Skeletal muscle cell (primary cell): ENCODE data around the gene ACBD6.
A peak's percentile ranks its signal among the peaks of the same experiment; 100 is the strongest.
"Not testable (repeated sequence)": the region's sequence is repeated elsewhere in the genome, so short reads cannot be mapped to it uniquely, and the experiment has no call there.

Experiments used
- DNase-seq: peaks from one replicate; pipeline ENCODE4 v3.0.0-alpha.2; 2010; ENCODE audit warnings: low read depth
- H3K4me3 ChIP-seq: 2 replicates; pipeline ENCODE4 v1.5.1; 2011; ENCODE audit warnings: low read depth, mild to moderate bottlenecking, control low read depth, low read length, moderate library complexity

Gene ACBD6

GRCh38 chr1:180498594-180498993 is 3.8 kb downstream of the ACBD6 start:
- no peak for DNase-seq
- no peak overlapping the region for H3K4me3 ChIP-seq

DNA sequence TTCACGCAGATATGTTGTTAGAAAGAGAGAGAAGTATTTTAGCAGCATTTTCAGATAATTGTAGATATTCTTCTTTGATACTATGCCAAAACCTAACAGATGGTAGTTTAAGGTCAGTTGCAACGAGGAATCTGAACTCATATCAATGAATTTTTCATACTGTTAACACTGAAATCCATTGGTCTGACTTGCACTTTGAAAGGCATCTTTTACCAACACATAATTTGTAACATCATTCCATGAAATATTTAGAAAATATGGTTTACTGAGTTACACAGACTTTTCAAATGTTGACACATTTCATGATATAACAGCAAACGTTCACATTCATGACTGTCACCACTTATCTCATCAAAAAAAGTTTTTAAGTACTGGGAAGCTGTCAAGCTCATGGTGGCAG is 4.6 kb downstream of the ACBD6 start:
- no peak for DNase-seq
- no peak overlapping the region for H3K4me3 ChIP-seq

DNA sequence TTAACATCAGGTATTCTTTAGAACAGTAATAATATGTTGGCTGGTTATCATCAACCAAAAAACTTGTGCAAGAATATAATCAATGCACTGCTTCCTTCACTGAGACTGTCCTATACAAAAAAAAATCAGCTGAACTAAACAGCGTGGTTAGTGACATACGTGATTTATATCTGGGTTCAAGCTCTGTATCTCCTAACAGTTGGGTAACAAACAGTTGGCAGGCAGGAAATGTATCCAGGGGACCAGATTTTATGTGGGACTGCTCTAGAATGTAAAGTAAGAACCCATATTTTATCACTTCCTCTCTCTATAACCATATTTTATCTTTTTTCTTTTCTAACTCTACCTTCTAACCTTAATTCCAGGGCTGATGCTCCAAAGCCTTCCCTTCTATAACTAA is 8.0 kb downstream of the ACBD6 start:
- no peak for DNase-seq

DNA sequence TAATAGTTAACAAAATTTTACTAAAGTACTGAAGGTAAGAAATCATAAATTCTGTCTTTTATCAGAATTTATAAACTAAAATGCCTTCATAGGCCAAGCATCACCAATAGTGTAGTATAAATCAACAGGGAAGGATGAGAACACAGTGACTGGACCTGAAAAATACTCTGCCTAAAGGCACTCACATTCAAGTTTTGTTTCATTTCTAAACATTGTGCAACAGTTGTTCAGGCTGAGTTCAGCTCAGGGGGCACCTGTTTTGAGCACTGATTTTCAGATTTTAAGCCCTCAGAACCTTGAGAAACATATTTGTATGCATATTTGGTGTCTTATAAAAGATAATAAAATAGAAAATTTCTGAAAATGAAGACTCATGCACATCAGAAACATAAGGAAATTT is 12.4 kb downstream of the ACBD6 start:
- no peak overlapping the region for H3K4me3 ChIP-seq
- no peak for DNase-seq

More for the DNA sequence above, 8.0 kb downstream of the ACBD6 start:
- no peak overlapping the region for H3K4me3 ChIP-seq

DNA sequence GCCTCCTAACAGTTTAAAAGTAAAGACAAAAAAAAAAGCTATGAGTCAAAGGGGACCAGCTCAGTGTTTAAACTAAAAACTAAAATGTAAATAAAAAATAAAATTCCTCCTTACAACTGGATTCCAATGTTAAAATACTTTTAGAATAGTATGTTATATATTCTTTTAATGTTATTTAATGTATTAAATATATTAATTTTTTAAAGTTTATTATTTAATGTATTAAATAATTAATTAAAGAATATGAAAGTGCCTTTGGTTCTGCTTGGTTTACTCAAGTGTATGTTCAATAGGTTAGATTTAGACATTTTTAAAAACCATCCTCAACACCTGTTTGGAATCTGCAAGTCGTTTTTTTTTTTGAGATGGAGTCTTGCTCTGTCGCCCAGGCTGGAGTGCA is 13.1 kb downstream of the ACBD6 start:
- H3K4me3 ChIP-seq: no peak overlapping the region
- DNase-seq: no peak

DNA sequence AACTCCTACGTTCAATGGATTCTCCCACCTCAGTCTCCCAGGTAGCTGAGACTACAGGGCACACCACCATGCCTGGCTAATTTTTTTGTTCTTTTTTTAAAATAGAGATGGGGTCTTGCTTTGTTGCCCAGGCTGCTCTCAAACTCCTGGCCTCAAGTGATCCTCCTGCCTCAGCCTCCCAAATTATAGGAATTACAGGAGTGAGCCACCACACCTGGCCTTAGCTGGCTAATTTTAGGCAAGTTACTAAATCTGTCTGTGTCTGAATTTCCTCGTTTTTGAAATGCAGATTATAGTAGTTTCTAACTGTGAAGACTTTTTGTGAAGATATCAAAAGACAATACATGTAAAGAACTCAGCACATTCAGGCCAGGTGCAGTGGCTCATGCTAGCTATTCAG is 13.7 kb downstream of the ACBD6 start:
- no peak for DNase-seq

DNA sequence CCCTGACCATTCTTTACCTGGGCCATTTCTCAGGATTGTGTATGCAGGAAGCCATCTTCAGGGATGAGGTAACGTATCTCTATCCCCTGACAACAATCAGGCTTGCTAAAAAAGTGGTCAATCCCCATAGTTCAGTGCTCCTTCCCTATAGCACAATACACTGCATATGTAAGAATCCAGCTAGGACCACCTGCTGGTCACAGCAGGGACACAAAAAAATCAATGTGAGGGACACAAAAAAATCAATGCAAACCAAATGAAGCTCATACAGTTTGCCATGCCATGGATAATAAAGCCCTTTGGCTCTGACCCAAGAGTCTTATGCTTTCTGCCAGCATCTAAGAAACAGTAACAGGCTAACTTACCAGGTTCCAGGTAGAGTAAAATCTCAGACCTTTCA is 16.3 kb downstream of the ACBD6 start:
- DNase-seq: no peak
- H3K4me3 ChIP-seq: no peak overlapping the region

More for the DNA sequence above, 13.7 kb downstream of the ACBD6 start:
- H3K4me3 ChIP-seq: no peak overlapping the region

- no peak for DNase-seq
- no peak overlapping the region for H3K4me3 ChIP-seq
Measured at GRCh38 chr1:180484490-180484889, 17.9 kb downstream of the ACBD6 start.

- H3K4me3 ChIP-seq: no peak overlapping the region
- peak; percentile 21 for DNase-seq
Measured at GRCh38 chr1:180482425-180483275, 19.7 kb downstream of the ACBD6 start.

GRCh38 chr1:180470031-180470430 is 32.3 kb downstream of the ACBD6 start:
- H3K4me3 ChIP-seq: no peak overlapping the region
- DNase-seq: no peak

DNA sequence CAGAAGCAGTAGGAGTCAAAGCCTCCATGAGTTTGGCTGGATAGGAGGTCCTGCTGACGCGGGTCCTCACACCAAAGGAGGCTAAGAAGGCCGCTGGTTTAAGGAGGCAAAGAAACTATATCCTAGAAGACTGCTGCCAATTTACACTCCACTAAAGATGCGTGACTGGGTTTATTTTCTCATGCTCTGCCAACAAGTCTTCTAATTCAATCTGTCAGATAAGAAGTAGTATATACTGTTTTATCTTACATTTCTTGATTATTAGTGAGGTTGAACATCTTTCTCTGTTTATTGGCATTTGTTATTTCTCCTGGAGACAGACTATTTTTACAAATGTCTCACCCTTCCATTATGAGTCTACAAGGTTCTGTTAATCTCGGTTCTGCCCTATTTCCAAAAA is 34.1 kb downstream of the ACBD6 start:
- DNase-seq: no peak
- no peak overlapping the region for H3K4me3 ChIP-seq

GRCh38 chr1:180462102-180462501 is 40.3 kb downstream of the ACBD6 start:
- no peak overlapping the region for H3K4me3 ChIP-seq
- DNase-seq: no peak

DNA sequence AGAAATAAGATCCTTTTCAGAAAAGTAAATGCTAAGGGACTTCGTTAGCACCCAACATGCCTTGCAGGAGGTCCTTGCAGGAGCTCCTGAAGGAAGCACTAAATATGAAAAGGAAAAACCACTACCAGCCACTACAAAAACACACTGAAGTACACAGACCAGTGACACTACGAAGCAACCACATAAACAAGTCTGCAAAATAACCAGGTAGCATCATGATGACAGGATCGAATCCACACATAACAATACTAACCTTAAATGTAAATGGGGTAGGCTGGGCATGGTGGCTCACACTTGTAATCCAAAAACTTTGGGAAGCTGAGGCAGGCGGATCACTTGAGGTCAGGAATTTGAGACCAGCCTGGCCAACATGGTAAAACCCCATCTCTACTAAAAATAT is 40.7 kb downstream of the ACBD6 start:
- not testable (repeated sequence) for H3K4me3 ChIP-seq, DNase-seq

- DNase-seq: no peak
- no peak overlapping the region for H3K4me3 ChIP-seq
Measured at GRCh38 chr1:180458807-180459206, 43.6 kb downstream of the ACBD6 start.

DNA sequence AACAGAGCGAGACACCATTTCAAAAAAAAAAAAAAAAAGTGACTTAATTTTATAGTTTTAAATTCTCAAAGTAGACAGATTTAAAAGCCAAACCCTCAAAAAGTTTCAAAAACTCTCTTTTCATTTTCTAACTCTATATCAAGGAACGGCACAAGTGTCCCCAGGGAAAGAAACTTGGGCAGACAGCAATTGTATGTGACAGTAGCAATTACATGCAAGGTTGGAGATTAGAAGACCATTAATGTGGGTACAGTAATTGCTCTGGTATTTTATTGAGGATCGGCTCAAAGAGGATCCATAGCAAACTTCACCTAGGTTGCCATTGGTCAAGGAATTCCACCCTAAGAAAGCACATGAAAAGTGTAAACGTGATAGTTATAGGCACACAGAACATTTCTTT is 46.2 kb downstream of the ACBD6 start:
- no peak overlapping the region for H3K4me3 ChIP-seq
- DNase-seq: no peak

DNA sequence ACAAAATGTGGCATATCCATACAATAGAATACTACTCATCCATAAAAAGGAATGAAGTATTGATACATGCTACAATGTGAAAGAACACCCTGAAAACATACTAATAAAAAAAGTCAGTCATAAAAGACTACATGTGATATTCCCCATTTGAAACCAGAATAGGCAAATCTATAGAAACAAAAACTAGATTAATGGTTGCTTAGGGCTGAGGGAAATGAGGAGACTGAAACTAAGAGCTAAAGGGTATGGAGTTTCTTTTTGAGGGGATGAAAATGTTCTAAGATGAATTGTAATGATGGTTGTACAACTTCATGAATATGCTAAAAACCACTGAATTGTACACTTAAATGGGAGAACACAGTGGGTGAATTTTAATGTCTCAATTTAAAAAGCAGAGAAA is 50.9 kb downstream of the ACBD6 start:
- DNase-seq: no peak

DNA sequence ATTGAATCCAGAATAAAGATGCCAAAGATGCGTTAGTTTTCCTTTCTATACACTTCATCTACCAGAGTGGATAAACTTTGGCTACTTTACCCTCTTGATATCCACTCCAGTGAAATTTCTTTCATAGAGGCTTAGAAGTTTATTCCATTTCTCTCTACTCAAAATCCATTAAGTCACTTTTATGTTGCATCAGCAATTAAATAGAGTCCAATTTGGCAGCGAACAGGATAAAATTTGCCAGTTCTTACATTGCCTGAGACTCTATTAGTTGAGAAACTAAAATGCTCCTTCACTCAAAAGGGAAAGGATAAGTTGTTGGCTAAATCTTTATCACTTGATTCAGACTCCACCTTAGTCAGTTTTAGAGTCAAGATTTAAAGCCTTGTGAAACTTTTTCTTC is 57.9 kb downstream of the ACBD6 start:
- DNase-seq: no peak
- H3K4me3 ChIP-seq: no peak overlapping the region

More for the DNA sequence above, 50.9 kb downstream of the ACBD6 start:
- no peak overlapping the region for H3K4me3 ChIP-seq

- H3K4me3 ChIP-seq: no peak overlapping the region
- DNase-seq: no peak
Measured at GRCh38 chr1:180440335-180440734, 62.0 kb downstream of the ACBD6 start.

- no peak for DNase-seq
- no peak overlapping the region for H3K4me3 ChIP-seq
Measured at GRCh38 chr1:180435566-180435965, 66.8 kb downstream of the ACBD6 start.

DNA sequence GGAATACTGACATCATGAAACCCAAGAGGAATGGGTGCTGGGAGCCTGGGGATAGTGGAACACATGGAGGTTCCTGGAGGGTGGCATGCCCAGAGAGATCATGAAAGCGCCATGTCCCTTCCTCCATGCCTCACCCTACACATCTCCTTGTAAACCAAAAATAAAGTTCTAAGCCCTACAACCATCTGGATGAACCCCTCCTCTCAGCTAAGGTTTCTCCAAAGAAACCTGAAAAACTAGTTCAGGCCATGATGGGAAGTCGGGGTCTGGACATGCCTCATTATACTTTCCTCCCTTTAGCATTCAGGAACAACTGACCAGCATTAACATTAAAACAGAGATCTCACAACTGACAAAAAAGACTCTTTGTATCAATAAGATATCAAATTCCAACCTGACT is 68.5 kb downstream of the ACBD6 start:
- DNase-seq: no peak
- no peak overlapping the region for H3K4me3 ChIP-seq

- DNase-seq: no peak
- no peak overlapping the region for H3K4me3 ChIP-seq
Measured at GRCh38 chr1:180431683-180432082, 70.7 kb downstream of the ACBD6 start.
